Endothelial cell of umbilical vein (primary cell): Measurements from ENCODE around the gene ADGRE1. TPM values are rescaled to one million over a fixed set of nuclear protein-coding genes. Genes with fewer than 3 reads are reported as not detected.
A peak's percentile ranks its signal among the peaks of the same experiment; 100 is the strongest.

Experiments used
- BruUV-seq: library from RNA; stranded (reverse); fragments of 400-500 nt; replicated peaks from 2 replicates; lab custom pipeline; 2021; lab: Mats Ljungman, UMichigan
- CTCF ChIA-PET: fragments of 300-600, 350-600 bp; sonication (Branson Sonifier 250); formaldehyde crosslinking; loops from one replicate; lab custom pipeline; 2021; ENCODE audit warnings: antibody characterized with exemption, inconsistent platforms; lab: Charles Lee
- POLR2A ChIA-PET: fragments of 300-600, 350-600 bp; sonication (Branson Sonifier 250); formaldehyde crosslinking; loops from one replicate; lab custom pipeline; 2021; ENCODE audit warnings: antibody characterized with exemption, inconsistent platforms; lab: Charles Lee
- DNase-seq: peaks from one replicate; pipeline ENCODE4 v3.0.0-alpha.2; 2011; ENCODE audit warnings: low read depth, low spot score
- FAIRE-seq: peaks from 2 replicates; lab custom pipeline; 2011; peaks lifted over from hg19 to GRCh38; lab: Jason Lieb, UNC
- H2AFZ ChIP-seq: 2 replicates; pipeline ENCODE4 v1.6.0; 2012; ENCODE audit warnings: low read depth, low read length, control low read depth, inconsistent platforms
- H3K27ac ChIP-seq: 2 replicates; pipeline ENCODE4 v1.5.1; 2011; ENCODE audit warnings: low read depth, mild to moderate bottlenecking, control low read depth, low read length, moderate library complexity; ENCODE audit not compliant: insufficient read depth
- H3K27me3 ChIP-seq, 2 experiments: 2 replicates each; pipeline versions ENCODE4 v1.6.0 to v1.6.1; 2011; ENCODE audit warnings: low read length in 2 of 2, mixed read lengths in 1 of 2; ENCODE audit not compliant: control insufficient read depth in 2 of 2, insufficient read depth in 2 of 2
- H3K36me3 ChIP-seq, 2 experiments: 2 replicates in 1 of 2; 3 replicates in 1 of 2; pipeline ENCODE4 v1.5.1; 2011; ENCODE audit warnings: low read length in 2 of 2, mild to moderate bottlenecking in 1 of 2, moderate library complexity in 1 of 2; ENCODE audit not compliant: control insufficient read depth in 2 of 2, insufficient read depth in 2 of 2; ENCODE audit errors: extremely low read depth in 1 of 2
- H3K4me1 ChIP-seq: 3 replicates; pipeline ENCODE4 v1.5.1; 2011; ENCODE audit warnings: mild to moderate bottlenecking, low read length; ENCODE audit not compliant: control insufficient read depth, insufficient read depth; ENCODE audit errors: extremely low read depth
- H3K4me2 ChIP-seq: 2 replicates; pipeline ENCODE4 v1.6.1; 2011; ENCODE audit warnings: low read length, control low read depth, mixed read lengths; ENCODE audit not compliant: insufficient read depth
- H3K4me3 ChIP-seq, 3 experiments: fragments of 200-600 bp in 1 of 3; sonication (generic), shearing (Covaris generic) in 1 of 3; replicated peaks in 1 of 3; 2 replicates each; pipeline ENCODE4 v1.5.1; 2011 to 2016; ENCODE audit warnings: control low read depth in 3 of 3, low read length in 3 of 3, mild to moderate bottlenecking in 2 of 3, inconsistent platforms in 1 of 3, low read depth in 1 of 3, moderate library complexity in 1 of 3; ENCODE audit not compliant: insufficient read depth in 1 of 3
- H3K79me2 ChIP-seq: 2 replicates; pipeline ENCODE4 v1.6.0; 2012; ENCODE audit warnings: low read length, inconsistent platforms; ENCODE audit not compliant: control insufficient read depth, insufficient read depth
- H3K9ac ChIP-seq: replicated peaks from 2 replicates; pipeline ENCODE3; 2011; ENCODE audit warnings: low read length, control low read depth; ENCODE audit not compliant: insufficient read depth; ENCODE audit errors: extremely low read depth
- H3K9me1 ChIP-seq: replicated peaks from 3 replicates; pipeline ENCODE4 v1.6.0; 2011; ENCODE audit warnings: mild to moderate bottlenecking, low read length; ENCODE audit not compliant: control insufficient read depth, insufficient read depth; ENCODE audit errors: extremely low read depth
- H3K9me3 ChIP-seq: replicated peaks from 2 replicates; pipeline ENCODE4 v1.5.1; 2012; ENCODE audit warnings: low read length, inconsistent platforms; ENCODE audit not compliant: control insufficient read depth, insufficient read depth
- H4K20me1 ChIP-seq: replicated peaks from 2 replicates; pipeline ENCODE3; 2011; ENCODE audit warnings: mild to moderate bottlenecking, low read length; ENCODE audit not compliant: control insufficient read depth, insufficient read depth; ENCODE audit errors: extremely low read depth
- CTCF ChIP-seq, 2 donors: IDR thresholded peaks; 1 replicate in 1 of 2; 2 replicates in 1 of 2; pipeline ENCODE4 v1.5.1; 2011; ENCODE audit warnings: low read length in 2 of 2, mild to moderate bottlenecking in 2 of 2, moderate library complexity in 2 of 2, control low read depth in 1 of 2, inconsistent platforms in 1 of 2, low read depth in 1 of 2; ENCODE audit not compliant: insufficient read depth in 1 of 2; ENCODE audit errors: extremely low read depth in 1 of 2
- EZH2 ChIP-seq: IDR thresholded peaks from 2 replicates; pipeline ENCODE4 v1.6.1; 2012; ENCODE audit warnings: borderline replicate concordance, low read depth, mild to moderate bottlenecking, moderate library complexity, low read length, inconsistent platforms; ENCODE audit not compliant: severe bottlenecking
- FOS ChIP-seq: IDR thresholded peaks from 2 replicates; pipeline ENCODE4 v1.6.1; 2011; ENCODE audit warnings: mild to moderate bottlenecking, low read length, moderate library complexity, borderline replicate concordance; ENCODE audit not compliant: insufficient read depth
- GATA2 ChIP-seq: IDR thresholded peaks from 2 replicates; pipeline ENCODE4 v1.7.0; 2011; ENCODE audit warnings: low read depth, mild to moderate bottlenecking, moderate library complexity, mixed read lengths, low read length; ENCODE audit not compliant: insufficient read length, insufficient read depth
- JUN ChIP-seq: IDR thresholded peaks from 2 replicates; pipeline ENCODE4 v1.6.1; 2011; ENCODE audit warnings: borderline replicate concordance, low read depth; ENCODE audit not compliant: insufficient read length, insufficient read depth
- MAX ChIP-seq: IDR thresholded peaks from 2 replicates; pipeline ENCODE4 v1.6.1; 2011; ENCODE audit not compliant: insufficient read depth, insufficient read length
- MYC ChIP-seq: IDR thresholded peaks from one replicate; pipeline ENCODE4 v1.6.1; 2011; ENCODE audit warnings: mild to moderate bottlenecking, low read depth, low read length
- POLR2A ChIP-seq: IDR thresholded peaks from 2 replicates; pipeline ENCODE4 v1.6.1; 2012; ENCODE audit warnings: low read depth, mild to moderate bottlenecking, control low read depth, low read length
- POLR2AphosphoS5 ChIP-seq: IDR thresholded peaks from 2 replicates; pipeline ENCODE4 v1.6.1; 2012; ENCODE audit warnings: low read depth, mild to moderate bottlenecking, control low read depth, low read length, moderate library complexity; ENCODE audit not compliant: insufficient read depth
- dilution Hi-C: fragments of 300-500 bp; cut with MboI; formaldehyde crosslinking; loops from one replicate; pipeline ENCODE4 v1.15.0; 2019; ENCODE audit warnings: low sequenced_read_pairs; ENCODE audit not compliant: extremely low pct_ligation_motif_present
- intact Hi-C: fragments of 100-400 bp; cut with micrococcal nuclease; formaldehyde crosslinking; loops from one replicate; pipeline ENCODE4 v1.10.0; 2022
- polyA plus RNA-seq, 4 experiments: library from polyadenylated mRNA; depleted of rRNA in 3 of 4; stranded (reverse) in 3 of 4; unstranded in 1 of 4; fragments of >200 nt; gene quantifications; 2 replicates each; pipeline versions ENCODE4 v1.2.1 to v1.2.3, GENCODE V29; 2011 to 2012; ENCODE audit warnings: missing spikeins in 1 of 4
- total RNA-seq: library from RNA; stranded (reverse); gene quantifications from 2 replicates; pipeline ENCODE4 v1.2.3, GENCODE V29; 2021

The ADGRE1 gene
- total and polyA plus RNA-seq, 2 donors (not counting 3 experiments of a cell fraction or from before 2014, with no cell fraction given): not detected

GRCh38 chr19:6849876-6850275 lies 37.5 kb upstream of the ADGRE1 start:
- ChIA-PET CTCF (interaction anchor here (0.7 to 1.2 kb wide), 5 partner anchors 14 to 724 kb away, joined by 3 to 7 read pairs (median 4); no protein-coding TSS in a partner anchor), POLR2A (no interaction called here)
- no peak overlapping the region for H3K9ac ChIP-seq
- H3K4me3 ChIP-seq: no peak overlapping the region
- no peaks in the 10 kb centered on the region for H3K4me1 ChIP-seq
- no peaks in the 10 kb centered on the region for H3K9me3 ChIP-seq
- BruUV-seq: no TSS peak
- intact Hi-C loops (no loop called here), dilution Hi-C loops (no loop called here)
- H3K27ac ChIP-seq: no peak overlapping the region
- no peaks in the 10 kb centered on the region for H3K79me2 ChIP-seq
- no peaks in the 10 kb centered on the region for H4K20me1 ChIP-seq
- no peak overlapping the region for H2AFZ ChIP-seq
- FAIRE-seq: no peak
- H3K9me1 ChIP-seq: no peaks in the 10 kb centered on the region
- DNase-seq: peak; percentile 19
- H3K36me3 ChIP-seq: no peaks in the 10 kb centered on the region
- TF ChIP-seq JUN: no peak
- no peak for TF ChIP-seq GATA2
- TF ChIP-seq POLR2AphosphoS5: no peak
- no peak for TF ChIP-seq MYC
- TF ChIP-seq EZH2: no peak
- no peak for TF ChIP-seq MAX
- TF ChIP-seq CTCF (IDR thresholded peaks at IDR 0.05; ENCODE audit: extremely low read depth in 1 of 2, insufficient read depth in 1 of 2, low read depth in 1 of 2, low read length in 2 of 2): no peak
- no peak for TF ChIP-seq POLR2A
- TF ChIP-seq FOS: no peak
- no peak overlapping the region for H3K4me2 ChIP-seq
- H3K27me3 ChIP-seq: no peaks in the 10 kb centered on the region
